HepG2 (cell line): Measurements from ENCODE around the gene PKLR. TPM values are rescaled to one million over a fixed set of nuclear protein-coding genes. Genes with fewer than 3 reads are reported as not detected.

Experiments
- CAMTA2 ChIP-seq: sonication (generic); formaldehyde crosslinking; IDR thresholded peaks from 2 replicates; pipeline ENCODE4 v1.4.0; 2020; ENCODE audit warnings: mild to moderate bottlenecking, missing genetic modification reagents, borderline replicate concordance
- CBX2 ChIP-seq, 2 experiments: fragments of 200-600 bp in 1 of 2; sonication (generic); formaldehyde crosslinking in 1 of 2; IDR thresholded peaks; 2 replicates each; pipeline versions ENCODE4 v1.7.0 to v1.8.1; 2018 to 2022; ENCODE audit warnings: low read depth in 2 of 2, low read length in 1 of 2, mild to moderate bottlenecking in 1 of 2, missing genetic modification reagents in 1 of 2
- HIVEP1 ChIP-seq: sonication (generic); formaldehyde crosslinking; IDR thresholded peaks from 2 replicates; pipeline ENCODE4 v1.4.0; 2020; ENCODE audit warnings: mild to moderate bottlenecking, missing genetic modification reagents
- IRF2 ChIP-seq: IDR thresholded peaks from 2 replicates; pipeline ENCODE4 v1.6.1; 2018; ENCODE audit warnings: missing genetic modification reagents, missing compliant biosample characterization
- PHF5A ChIP-seq: IDR thresholded peaks from one replicate; pipeline ENCODE4 v1.6.1; 2018; ENCODE audit warnings: low read depth, missing genetic modification reagents; ENCODE audit not compliant: unreplicated experiment
- RFX5 ChIP-seq: IDR thresholded peaks from 2 replicates; pipeline ENCODE4 v1.6.1; 2011; ENCODE audit warnings: low read depth, low read length, improper control_type of control experiment
- SAFB2 ChIP-seq: sonication (generic); formaldehyde crosslinking; IDR thresholded peaks from 2 replicates; pipeline ENCODE4 v1.5.1; 2020; ENCODE audit warnings: missing genetic modification reagents, low read depth, mild to moderate bottlenecking, borderline replicate concordance
- ZNF326 ChIP-seq: sonication (generic); formaldehyde crosslinking; IDR thresholded peaks from 2 replicates; pipeline ENCODE4 v1.4.0; 2020; ENCODE audit warnings: missing genetic modification reagents, borderline replicate concordance
- ZNF432 ChIP-seq: sonication (generic); formaldehyde crosslinking; IDR thresholded peaks from 2 replicates; pipeline ENCODE4 v1.5.0; 2020; ENCODE audit warnings: missing genetic modification reagents, mild to moderate bottlenecking, borderline replicate concordance
- ZNF775 ChIP-seq: sonication (generic); formaldehyde crosslinking; IDR thresholded peaks from 2 replicates; pipeline ENCODE4 v1.4.0; 2020; ENCODE audit warnings: missing genetic modification reagents, mild to moderate bottlenecking, moderate library complexity, borderline replicate concordance
- ZNF781 ChIP-seq: sonication (generic); formaldehyde crosslinking; IDR thresholded peaks from 2 replicates; pipeline ENCODE4 v1.5.1; 2020; ENCODE audit warnings: borderline replicate concordance, mild to moderate bottlenecking, missing genetic modification reagents; ENCODE audit errors: not compliant biosample characterization
- ZSCAN9 ChIP-seq: IDR thresholded peaks from 2 replicates; pipeline ENCODE4 v1.6.1; 2016; ENCODE audit warnings: borderline replicate concordance
- polyA plus RNA-seq, 8 experiments: library from polyadenylated mRNA; depleted of rRNA in 3 of 8; stranded (reverse) in 7 of 8; unstranded in 1 of 8; fragments of >200 nt; fragmentation: Illumina TruSeq in 4 of 8; extraction: Trizol in 4 of 8; gene quantifications; 2 replicates each; pipeline versions ENCODE4 v1.2.1 to v1.2.3, GENCODE V29; 2011 to 2016; ENCODE audit warnings: low read depth in 4 of 8, missing spikeins in 1 of 8, mixed read lengths in 1 of 8; ENCODE audit not compliant: insufficient read depth in 1 of 8
- total RNA-seq, 5 experiments: library from RNA; depleted of rRNA; stranded (reverse); fragments of >200 nt; fragmentation: Illumina TruSeq; extraction: Trizol; gene quantifications; 2 replicates each; pipeline ENCODE4 v1.2.3, GENCODE V29; 2016; ENCODE audit warnings: low read depth in 1 of 5
- TF ChIP-seq, protein P1 (sequence below), 2 experiments: sonication (generic) in 1 of 2; formaldehyde crosslinking in 1 of 2; IDR thresholded peaks; 2 replicates each; pipeline versions ENCODE4 v1.6.1 to v1.9.0; 2014 to 2022; ENCODE audit warnings: antibody characterized with exemption in 1 of 2, borderline replicate concordance in 1 of 2, inconsistent platforms in 1 of 2, low read depth in 1 of 2, missing genetic modification reagents in 1 of 2
- TF ChIP-seq, protein P2 (sequence below): sonication (generic); formaldehyde crosslinking; IDR thresholded peaks from 2 replicates; pipeline ENCODE4 v1.8.1; 2022; ENCODE audit warnings: mild to moderate bottlenecking, missing genetic modification reagents
- TF ChIP-seq, protein P3 (sequence below): sonication (generic); formaldehyde crosslinking; IDR thresholded peaks from 2 replicates; pipeline ENCODE4 v1.9.0; 2021; ENCODE audit warnings: missing genetic modification reagents, mild to moderate bottlenecking, borderline replicate concordance
- TF ChIP-seq, protein P4 (sequence below): sonication (generic); formaldehyde crosslinking; IDR thresholded peaks from 2 replicates; pipeline ENCODE4 v1.8.1; 2023; ENCODE audit warnings: mild to moderate bottlenecking, missing genetic modification reagents
- TF ChIP-seq, protein P5 (sequence below): sonication (generic); formaldehyde crosslinking; IDR thresholded peaks from 2 replicates; pipeline ENCODE4 v1.5.1; 2020; ENCODE audit warnings: missing genetic modification reagents, mild to moderate bottlenecking, borderline replicate concordance

PKLR gene
- total and polyA plus RNA-seq, 2 of the 13 experiments (the other 11 are each of a cell fraction or from before 2014, with no cell fraction given): 10.3 to 29.3 TPM

DNA sequence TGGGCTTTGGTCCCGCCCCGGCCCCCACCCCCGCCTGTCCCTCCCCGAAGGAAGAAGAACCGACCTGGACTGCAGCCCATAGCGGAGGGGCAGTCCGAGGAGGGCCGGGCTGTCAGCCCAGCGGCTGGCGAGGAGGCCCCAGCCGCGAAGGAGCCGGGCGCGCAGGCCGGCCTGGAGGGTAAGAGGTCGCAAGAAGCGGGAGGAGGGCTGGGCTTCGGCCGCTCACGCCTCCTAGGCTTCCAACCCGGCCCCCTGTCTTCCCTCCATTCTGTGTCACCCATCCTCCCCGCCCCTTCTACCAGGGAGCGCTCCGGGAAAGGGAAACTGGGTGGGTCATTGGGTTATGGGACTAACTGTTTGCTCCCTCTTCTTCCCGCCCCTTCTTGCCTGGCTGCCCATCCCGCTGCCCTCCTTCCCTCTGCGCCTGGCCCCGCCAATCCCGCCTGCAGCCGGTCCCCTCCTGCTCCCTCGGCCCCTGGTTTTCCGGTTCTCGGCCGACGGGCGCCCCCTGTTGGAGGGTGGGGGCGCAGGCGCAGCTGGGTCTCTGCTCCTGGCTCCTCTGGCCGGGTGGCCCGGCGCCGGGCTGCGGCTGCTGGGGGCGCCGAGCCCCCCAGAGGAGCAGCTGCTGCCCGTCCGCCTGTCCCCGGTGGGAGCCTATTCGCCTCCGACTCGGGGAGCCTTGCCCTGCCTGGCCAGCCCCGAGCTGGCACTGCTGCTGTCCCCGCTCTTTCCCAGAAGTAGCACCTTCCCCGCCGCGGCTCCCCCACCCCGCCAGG is 21.9 kb upstream of the PKLR start (continued):
- TF ChIP-seq, protein P1, sequence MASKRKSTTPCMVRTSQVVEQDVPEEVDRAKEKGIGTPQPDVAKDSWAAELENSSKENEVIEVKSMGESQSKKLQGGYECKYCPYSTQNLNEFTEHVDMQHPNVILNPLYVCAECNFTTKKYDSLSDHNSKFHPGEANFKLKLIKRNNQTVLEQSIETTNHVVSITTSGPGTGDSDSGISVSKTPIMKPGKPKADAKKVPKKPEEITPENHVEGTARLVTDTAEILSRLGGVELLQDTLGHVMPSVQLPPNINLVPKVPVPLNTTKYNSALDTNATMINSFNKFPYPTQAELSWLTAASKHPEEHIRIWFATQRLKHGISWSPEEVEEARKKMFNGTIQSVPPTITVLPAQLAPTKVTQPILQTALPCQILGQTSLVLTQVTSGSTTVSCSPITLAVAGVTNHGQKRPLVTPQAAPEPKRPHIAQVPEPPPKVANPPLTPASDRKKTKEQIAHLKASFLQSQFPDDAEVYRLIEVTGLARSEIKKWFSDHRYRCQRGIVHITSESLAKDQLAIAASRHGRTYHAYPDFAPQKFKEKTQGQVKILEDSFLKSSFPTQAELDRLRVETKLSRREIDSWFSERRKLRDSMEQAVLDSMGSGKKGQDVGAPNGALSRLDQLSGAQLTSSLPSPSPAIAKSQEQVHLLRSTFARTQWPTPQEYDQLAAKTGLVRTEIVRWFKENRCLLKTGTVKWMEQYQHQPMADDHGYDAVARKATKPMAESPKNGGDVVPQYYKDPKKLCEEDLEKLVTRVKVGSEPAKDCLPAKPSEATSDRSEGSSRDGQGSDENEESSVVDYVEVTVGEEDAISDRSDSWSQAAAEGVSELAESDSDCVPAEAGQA (IDR thresholded peaks at IDR 0.05; ENCODE audit: low read depth): no peak
- TF ChIP-seq, protein P1 (CRISPR knock-in tag; IDR thresholded peaks at IDR 0.05; ENCODE audit: borderline replicate concordance): no peak
- TF ChIP-seq, protein P2, sequence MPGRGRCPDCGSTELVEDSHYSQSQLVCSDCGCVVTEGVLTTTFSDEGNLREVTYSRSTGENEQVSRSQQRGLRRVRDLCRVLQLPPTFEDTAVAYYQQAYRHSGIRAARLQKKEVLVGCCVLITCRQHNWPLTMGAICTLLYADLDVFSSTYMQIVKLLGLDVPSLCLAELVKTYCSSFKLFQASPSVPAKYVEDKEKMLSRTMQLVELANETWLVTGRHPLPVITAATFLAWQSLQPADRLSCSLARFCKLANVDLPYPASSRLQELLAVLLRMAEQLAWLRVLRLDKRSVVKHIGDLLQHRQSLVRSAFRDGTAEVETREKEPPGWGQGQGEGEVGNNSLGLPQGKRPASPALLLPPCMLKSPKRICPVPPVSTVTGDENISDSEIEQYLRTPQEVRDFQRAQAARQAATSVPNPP (CRISPR knock-in tag): no peak
- no peak for TF ChIP-seq ZNF775 (CRISPR knock-in tag)
- TF ChIP-seq ZNF781 (CRISPR knock-in tag): no peak
- no peak for TF ChIP-seq PHF5A (CRISPR knock-in tag)
- peak; percentile 59; the same call in 1 of the 2 replicates for TF ChIP-seq IRF2 (CRISPR knock-in tag)
- no peak for TF ChIP-seq RFX5
- TF ChIP-seq SAFB2: no peak
- TF ChIP-seq HIVEP1 (CRISPR knock-in tag): no peak
- TF ChIP-seq ZNF432 (CRISPR knock-in tag): no peak
- TF ChIP-seq CBX2 (IDR thresholded peaks at IDR 0.05; ENCODE audit: low read depth, low read length): no peak
- no peak for TF ChIP-seq CBX2 (CRISPR knock-in tag; IDR thresholded peaks at IDR 0.05; ENCODE audit: low read depth)
- TF ChIP-seq, protein P3, sequence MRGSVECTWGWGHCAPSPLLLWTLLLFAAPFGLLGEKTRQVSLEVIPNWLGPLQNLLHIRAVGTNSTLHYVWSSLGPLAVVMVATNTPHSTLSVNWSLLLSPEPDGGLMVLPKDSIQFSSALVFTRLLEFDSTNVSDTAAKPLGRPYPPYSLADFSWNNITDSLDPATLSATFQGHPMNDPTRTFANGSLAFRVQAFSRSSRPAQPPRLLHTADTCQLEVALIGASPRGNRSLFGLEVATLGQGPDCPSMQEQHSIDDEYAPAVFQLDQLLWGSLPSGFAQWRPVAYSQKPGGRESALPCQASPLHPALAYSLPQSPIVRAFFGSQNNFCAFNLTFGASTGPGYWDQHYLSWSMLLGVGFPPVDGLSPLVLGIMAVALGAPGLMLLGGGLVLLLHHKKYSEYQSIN (CRISPR knock-in tag): no peak
- TF ChIP-seq CAMTA2 (CRISPR knock-in tag): no peak
- TF ChIP-seq, protein P4, sequence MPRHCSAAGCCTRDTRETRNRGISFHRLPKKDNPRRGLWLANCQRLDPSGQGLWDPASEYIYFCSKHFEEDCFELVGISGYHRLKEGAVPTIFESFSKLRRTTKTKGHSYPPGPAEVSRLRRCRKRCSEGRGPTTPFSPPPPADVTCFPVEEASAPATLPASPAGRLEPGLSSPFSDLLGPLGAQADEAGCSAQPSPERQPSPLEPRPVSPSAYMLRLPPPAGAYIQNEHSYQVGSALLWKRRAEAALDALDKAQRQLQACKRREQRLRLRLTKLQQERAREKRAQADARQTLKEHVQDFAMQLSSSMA (CRISPR knock-in tag): no peak
- TF ChIP-seq ZSCAN9 (CRISPR knock-in tag): no peak
- TF ChIP-seq ZNF326 (CRISPR knock-in tag): no peak
- TF ChIP-seq, protein P5, sequence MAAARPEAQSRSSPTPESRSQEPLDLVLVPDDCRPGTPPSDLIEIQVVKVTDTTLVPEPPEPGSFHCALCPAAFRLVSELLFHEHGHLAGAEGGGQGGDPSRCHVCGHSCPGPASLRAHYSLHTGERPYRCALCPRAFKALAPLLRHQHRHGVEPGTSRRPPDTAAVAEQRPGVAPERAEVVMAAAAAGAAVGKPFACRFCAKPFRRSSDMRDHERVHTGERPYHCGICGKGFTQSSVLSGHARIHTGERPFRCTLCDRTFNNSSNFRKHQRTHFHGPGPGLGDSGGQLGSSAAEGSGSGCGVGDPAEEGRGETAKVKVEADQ: no peak
